HPDE6-E6E7 (cell line): ENCODE results near the gene DYRK3.

Source experiments
- DNase-seq: peaks from one replicate; pipeline ENCODE4 v3.0.0; 2011; ENCODE audit warnings: missing footprints; ENCODE audit errors: extremely low spot score

Gene DYRK3

GRCh38 chr1:206684003-206684402 is 48.7 kb downstream of the DYRK3 start:
- no peak for DNase-seq

GRCh38 chr1:206684478-206685333 is 49.4 kb downstream of the DYRK3 start, which contains the start of gene MAPKAPK2:
Gene MAPKAPK2, plus strand, starts transcription at chr1:206684905. Its CDS starts 325 bp downstream, at chr1:206685230.
- peak; percentile 86 for DNase-seq

DNA sequence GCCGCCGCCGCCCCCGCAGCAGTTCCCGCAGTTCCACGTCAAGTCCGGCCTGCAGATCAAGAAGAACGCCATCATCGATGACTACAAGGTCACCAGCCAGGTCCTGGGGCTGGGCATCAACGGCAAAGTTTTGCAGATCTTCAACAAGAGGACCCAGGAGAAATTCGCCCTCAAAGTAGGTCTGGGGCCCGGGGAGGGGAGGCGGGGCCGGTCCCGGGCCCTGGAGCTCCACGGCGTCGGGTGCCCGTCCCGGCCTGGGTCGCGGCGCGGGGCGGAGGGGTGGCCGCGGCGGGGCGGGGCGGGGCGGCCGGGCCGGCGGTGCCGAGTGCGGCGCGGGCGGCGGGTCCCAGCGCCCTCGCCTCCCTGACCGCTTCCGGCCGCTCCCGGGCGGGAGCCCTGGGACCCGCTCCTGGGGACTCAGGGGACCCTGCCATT is 50.0 kb downstream of the DYRK3 start:
- peak; percentile 21 for DNase-seq

DNA sequence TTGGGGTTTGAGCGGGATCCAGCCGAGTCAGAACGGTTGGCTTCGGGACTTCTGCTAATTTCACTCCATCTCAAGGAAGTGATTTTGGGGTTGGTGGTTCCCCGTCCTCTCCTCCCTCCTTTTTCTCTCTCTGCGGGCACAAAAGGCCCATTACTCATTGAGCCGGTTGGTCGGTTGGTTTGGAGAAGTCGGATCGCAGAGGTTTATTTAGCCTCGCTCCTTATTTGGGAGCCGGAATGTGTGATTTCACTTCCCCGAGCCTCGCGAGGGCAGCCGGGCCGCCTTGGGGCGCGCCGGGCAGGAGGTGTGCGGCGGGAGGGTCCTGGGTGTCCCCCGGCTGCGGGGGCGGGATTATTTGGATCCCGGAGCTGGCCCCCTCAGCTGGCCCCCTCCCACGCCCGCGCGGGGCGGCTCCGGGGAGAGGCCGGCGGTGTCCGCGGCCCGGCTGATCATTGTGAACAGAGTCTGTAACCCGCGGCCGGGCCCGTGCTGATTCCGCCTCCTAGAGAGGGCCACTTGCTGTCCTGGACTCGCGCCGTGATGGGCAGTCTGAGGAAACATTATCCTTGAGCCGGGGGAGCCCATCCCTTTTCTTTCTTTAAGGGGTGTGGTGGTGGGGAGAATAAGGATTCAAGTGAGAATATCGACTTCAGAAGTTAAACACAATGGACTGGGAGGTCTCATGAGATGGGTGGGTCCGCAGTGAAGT is 50.6 kb downstream of the DYRK3 start:
- peak; percentile 59 for DNase-seq

- DNase-seq = no peak
Measured at GRCh38 chr1:206686478-206687249, 51.3 kb downstream of the DYRK3 start.

DNA sequence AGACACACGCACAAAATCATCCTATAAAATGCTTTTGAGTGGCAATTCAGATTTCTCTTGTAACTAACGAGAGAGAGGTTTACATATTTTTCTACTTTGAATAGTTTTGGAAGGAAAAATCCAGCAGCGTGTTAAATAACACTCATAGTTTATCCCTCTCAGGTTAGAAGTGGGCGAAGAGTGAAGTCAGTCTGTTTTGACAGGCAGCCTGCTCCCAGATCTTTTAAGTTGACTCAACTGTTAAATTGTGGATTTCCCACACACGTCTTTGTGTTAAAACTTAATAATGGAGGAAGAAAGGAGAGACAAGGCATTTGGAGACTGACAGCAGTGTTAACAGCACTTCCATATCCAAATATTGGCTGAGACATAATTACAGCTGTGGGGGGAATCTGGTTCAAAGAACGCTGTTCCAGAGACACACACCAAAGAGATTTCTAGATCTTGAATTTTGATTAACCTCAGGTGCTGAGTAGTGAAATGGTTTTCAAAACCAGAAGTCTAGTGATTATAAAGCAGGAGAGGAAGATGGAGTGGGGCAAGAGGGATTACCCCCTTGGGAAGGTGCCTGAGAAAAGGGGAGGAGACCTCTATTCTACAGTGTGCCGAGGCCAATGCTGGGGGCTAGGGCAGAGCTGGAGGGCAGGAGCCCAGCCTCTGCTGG is 52.0 kb downstream of the DYRK3 start:
- DNase-seq = no peak

GRCh38 chr1:206687915-206688442 is 52.6 kb downstream of the DYRK3 start:
- DNase-seq = no peak

GRCh38 chr1:206690516-206690915 is 55.2 kb downstream of the DYRK3 start:
- DNase-seq = no peak

GRCh38 chr1:206691604-206692003 is 56.3 kb downstream of the DYRK3 start:
- no peak for DNase-seq

DNA sequence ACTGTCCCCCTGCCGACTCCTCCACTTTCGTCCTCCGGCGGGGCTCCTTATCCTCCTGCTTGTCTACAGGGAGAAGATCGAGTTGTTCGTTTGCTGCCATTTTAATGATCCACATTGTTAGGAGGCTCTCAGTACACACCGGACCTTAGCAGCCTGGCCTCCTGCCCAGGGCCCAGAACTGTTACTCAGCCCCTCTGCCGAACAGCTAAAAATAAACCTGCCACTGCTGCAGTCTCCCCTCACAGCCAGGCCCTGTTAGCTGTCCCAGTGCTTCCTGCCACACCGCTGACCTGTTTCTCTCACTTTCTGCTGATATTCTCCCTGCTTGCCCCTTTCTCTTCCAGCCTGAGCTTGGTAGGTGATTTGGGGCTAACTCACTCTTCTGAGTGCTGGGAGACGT is 57.7 kb downstream of the DYRK3 start:
- no peak for DNase-seq

DNA sequence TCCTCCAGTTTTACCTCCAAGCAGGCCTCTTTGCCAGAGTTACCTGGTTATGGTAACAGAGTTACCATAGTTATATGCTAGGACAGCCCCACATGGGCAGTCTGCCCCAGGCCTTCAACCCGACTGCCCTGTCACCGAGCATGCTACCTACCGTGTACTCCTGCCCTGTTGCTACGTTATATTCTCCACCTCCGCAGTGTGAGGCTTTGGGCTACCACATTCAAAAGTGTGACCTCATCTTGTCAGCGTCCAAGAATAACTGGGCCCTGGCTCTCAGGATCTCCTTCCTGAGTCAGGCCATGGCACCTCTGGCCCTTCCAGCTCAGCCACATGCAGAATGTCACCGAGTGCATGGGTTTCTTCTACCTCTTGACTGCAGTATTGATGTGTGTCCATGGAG is 58.3 kb downstream of the DYRK3 start:
- DNase-seq = no peak

- DNase-seq = no peak
Measured at GRCh38 chr1:206694171-206695124, 59.1 kb downstream of the DYRK3 start.

- DNase-seq = no peak
Measured at GRCh38 chr1:206695733-206696132, 60.4 kb downstream of the DYRK3 start.

- no peak for DNase-seq
Measured at GRCh38 chr1:206696812-206697585, 61.7 kb downstream of the DYRK3 start.

GRCh38 chr1:206698011-206698410 is 62.7 kb downstream of the DYRK3 start:
- DNase-seq = no peak
